Measurements from ENCODE around the gene SNAI3. TPM values are rescaled to one million over a fixed set of nuclear protein-coding genes. Genes with fewer than 3 reads are reported as not detected.

The SNAI3 gene
- polyA plus RNA-seq, 1 experiment: 0.04 TPM

DNA sequence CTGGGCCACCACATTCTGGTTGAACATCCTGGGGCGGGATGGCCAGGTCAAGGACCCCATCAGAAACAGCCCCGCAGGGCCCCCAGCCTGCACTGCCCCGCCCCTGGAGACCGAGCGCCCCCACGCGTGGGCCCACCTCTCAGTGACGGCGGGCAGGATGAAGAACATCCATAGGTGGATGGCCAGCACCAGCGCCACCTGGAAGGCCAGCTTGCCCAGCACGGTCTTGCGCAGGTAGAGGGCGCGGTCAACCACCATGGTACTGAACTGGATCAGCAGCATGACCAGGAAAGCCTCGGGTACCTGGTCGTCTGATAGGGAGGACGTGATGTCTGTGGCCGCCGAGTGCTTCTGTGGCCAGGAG lies 33.6 kb upstream of the SNAI3 start:
- ChIA-PET POLR2A (no interaction called here), CTCF (no interaction called here)
- H3K9me3 ChIP-seq (ENCODE audit: control insufficient read depth, insufficient read depth, low read length): peaks cover 10% of the 10 kb centered on the region; the same call in 1 of the 2 replicates
- no peak overlapping the region for H3K4me3 ChIP-seq (ENCODE audit: low read depth, low read length)
- H3K27ac ChIP-seq (ENCODE audit: low read depth, low read length): no peak overlapping the region
- no peaks in the 10 kb centered on the region for H3K27me3 ChIP-seq (ENCODE audit: control insufficient read depth, insufficient read depth, low read length)
- no peak for DNase-seq (ENCODE audit: low read depth, low spot score)
- TF ChIP-seq, protein P1, sequence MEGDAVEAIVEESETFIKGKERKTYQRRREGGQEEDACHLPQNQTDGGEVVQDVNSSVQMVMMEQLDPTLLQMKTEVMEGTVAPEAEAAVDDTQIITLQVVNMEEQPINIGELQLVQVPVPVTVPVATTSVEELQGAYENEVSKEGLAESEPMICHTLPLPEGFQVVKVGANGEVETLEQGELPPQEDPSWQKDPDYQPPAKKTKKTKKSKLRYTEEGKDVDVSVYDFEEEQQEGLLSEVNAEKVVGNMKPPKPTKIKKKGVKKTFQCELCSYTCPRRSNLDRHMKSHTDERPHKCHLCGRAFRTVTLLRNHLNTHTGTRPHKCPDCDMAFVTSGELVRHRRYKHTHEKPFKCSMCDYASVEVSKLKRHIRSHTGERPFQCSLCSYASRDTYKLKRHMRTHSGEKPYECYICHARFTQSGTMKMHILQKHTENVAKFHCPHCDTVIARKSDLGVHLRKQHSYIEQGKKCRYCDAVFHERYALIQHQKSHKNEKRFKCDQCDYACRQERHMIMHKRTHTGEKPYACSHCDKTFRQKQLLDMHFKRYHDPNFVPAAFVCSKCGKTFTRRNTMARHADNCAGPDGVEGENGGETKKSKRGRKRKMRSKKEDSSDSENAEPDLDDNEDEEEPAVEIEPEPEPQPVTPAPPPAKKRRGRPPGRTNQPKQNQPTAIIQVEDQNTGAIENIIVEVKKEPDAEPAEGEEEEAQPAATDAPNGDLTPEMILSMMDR (IDR thresholded peaks at IDR 0.05; ENCODE audit: low read depth, low read length): no peak

GRCh38 chr16:88719267-88719932 lies 33.1 kb upstream of the SNAI3 start:
- TF ChIP-seq, protein P1 (IDR thresholded peaks at IDR 0.05; ENCODE audit: low read depth, low read length): no peak
- Histone ChIP-seq H3K27ac (ENCODE audit: low read depth, low read length) (no peak overlapping the region), H3K9me3 (ENCODE audit: control insufficient read depth, insufficient read depth, low read length) (peaks cover 10% of the 10 kb centered on the region; the same call in 1 of the 2 replicates), H3K27me3 (ENCODE audit: control insufficient read depth, insufficient read depth, low read length) (no peaks in the 10 kb centered on the region), H3K4me3 (ENCODE audit: low read depth, low read length) (no peak overlapping the region)
- no peak for DNase-seq (ENCODE audit: low read depth, low spot score)
- ChIA-PET POLR2A (no interaction called here), CTCF (no interaction called here)

DNA sequence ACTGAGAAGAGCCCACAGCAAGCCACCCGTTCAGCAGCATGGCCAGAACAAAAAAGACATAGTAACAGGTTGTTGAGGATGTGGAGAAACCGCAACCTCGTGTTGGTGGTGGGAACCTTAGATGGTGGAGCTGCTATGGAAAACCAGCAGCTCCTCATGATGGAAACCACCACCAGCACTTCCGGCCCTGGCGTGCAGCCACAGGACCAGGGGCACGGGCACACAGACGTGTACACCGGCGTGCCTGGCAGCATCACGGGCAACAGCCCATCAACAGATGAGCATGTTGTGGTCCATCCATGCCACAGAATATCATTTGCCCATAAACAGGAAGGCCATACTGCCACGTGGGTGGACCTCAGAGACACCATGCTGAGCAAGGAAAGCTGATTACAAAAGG lies 31.9 kb upstream of the SNAI3 start:
- H3K27me3 ChIP-seq (ENCODE audit: control insufficient read depth, insufficient read depth, low read length): no peaks in the 10 kb centered on the region
- TF ChIP-seq, protein P1 (IDR thresholded peaks at IDR 0.05; ENCODE audit: low read depth, low read length): no peak
- CTCF ChIA-PET: interaction anchor here (2.8 kb wide), 1 partner anchor 19 kb away, joined by 10 read pairs; no protein-coding TSS in a partner anchor
- H3K4me3 ChIP-seq (ENCODE audit: low read depth, low read length): no peak overlapping the region
- no peak for DNase-seq (ENCODE audit: low read depth, low spot score)
- POLR2A ChIA-PET: no interaction called here
- no peak overlapping the region for H3K27ac ChIP-seq (ENCODE audit: low read depth, low read length)
- H3K9me3 ChIP-seq (ENCODE audit: control insufficient read depth, insufficient read depth, low read length): peaks cover 10% of the 10 kb centered on the region; the same call in 1 of the 2 replicates

- ChIA-PET POLR2A (no interaction called here), CTCF (interaction anchor here (2.8 kb wide), 1 partner anchor 21 kb away, joined by 10 read pairs; no protein-coding TSS in a partner anchor)
- DNase-seq (ENCODE audit: low read depth, low spot score): no peak
- no peak overlapping the region for H3K4me3 ChIP-seq (ENCODE audit: low read depth, low read length)
- peaks cover 10% of the 10 kb centered on the region; the same call in 1 of the 2 replicates for H3K9me3 ChIP-seq (ENCODE audit: control insufficient read depth, insufficient read depth, low read length)
- TF ChIP-seq, protein P1 (IDR thresholded peaks at IDR 0.05; ENCODE audit: low read depth, low read length): no peak
- no peak overlapping the region for H3K27ac ChIP-seq (ENCODE audit: low read depth, low read length)
- H3K27me3 ChIP-seq (ENCODE audit: control insufficient read depth, insufficient read depth, low read length): no peaks in the 10 kb centered on the region
These were observed 30.3 kb upstream of the SNAI3 start for GRCh38 chr16:88716601-88717001.

GRCh38 chr16:88716201-88716600 lies 29.9 kb upstream of the SNAI3 start:
- TF ChIP-seq, protein P1 (IDR thresholded peaks at IDR 0.05; ENCODE audit: low read depth, low read length): no peak
- Histone ChIP-seq H3K27me3 (ENCODE audit: control insufficient read depth, insufficient read depth, low read length) (no peaks in the 10 kb centered on the region), H3K4me3 (ENCODE audit: low read depth, low read length) (no peak overlapping the region), H3K9me3 (ENCODE audit: control insufficient read depth, insufficient read depth, low read length) (peaks cover 10% of the 10 kb centered on the region; the same call in 1 of the 2 replicates), H3K27ac (ENCODE audit: low read depth, low read length) (no peak overlapping the region)
- ChIA-PET POLR2A (interaction anchor here (0.8 kb wide), 1 partner anchor 21 kb away, joined by 3 read pairs; no protein-coding TSS in a partner anchor), CTCF (interaction anchor here (2.8 kb wide), 1 partner anchor 21 kb away, joined by 10 read pairs; no protein-coding TSS in a partner anchor)
- no peak for DNase-seq (ENCODE audit: low read depth, low spot score)
